Prostate gland (tissue), 2 donors: ENCODE measurements around the gene CBR1. TPM values are rescaled to one million over a fixed set of nuclear protein-coding genes. Genes with fewer than 3 reads are reported as not detected.

Experiments used
- DNase-seq: peaks from one replicate; pipeline ENCODE4 v3.0.0-alpha.2; 2019; ENCODE audit warnings: low spot score
- H3K27ac ChIP-seq, 2 donors: fragments of 200-600 bp; sonication (generic); 2 replicates each; pipeline ENCODE4 v1.5.1; 2017 to 2019
- H3K27me3 ChIP-seq: fragments of 200-600 bp; sonication (generic); replicated peaks from 2 replicates; pipeline ENCODE4 v1.5.1; 2019; ENCODE audit not compliant: insufficient read depth
- H3K36me3 ChIP-seq, 2 donors: fragments of 200-600 bp; sonication (generic); 1 replicate in 1 of 2; 2 replicates in 1 of 2; pipeline versions ENCODE4 v1.5.1 to v1.8.1; 2017 to 2019
- H3K4me1 ChIP-seq: fragments of 200-600 bp; sonication (generic); replicated peaks from 2 replicates; pipeline ENCODE4 v1.5.1; 2019
- H3K4me3 ChIP-seq, 2 donors: fragments of 200-600 bp; sonication (generic); 2 replicates each; pipeline ENCODE4 v1.5.1; 2017 to 2019
- H3K9me3 ChIP-seq: fragments of 200-600 bp; sonication (generic); 2 replicates; pipeline ENCODE4 v1.5.1; 2017
- POLR2A ChIP-seq: fragments of 450-650 bp; IDR thresholded peaks from one replicate; pipeline ENCODE4 v1.6.1; 2016; ENCODE audit warnings: antibody characterized with exemption, mild to moderate bottlenecking
- POLR2AphosphoS5 ChIP-seq: sonication (generic); formaldehyde crosslinking; IDR thresholded peaks from one replicate; pipeline ENCODE4 v1.6.1; 2017; ENCODE audit warnings: antibody characterized with exemption
- WGBS: methylation state at CpG from one replicate; pipeline ENCODE4 v1.1.5; 2018; 5-methylcytosine and 5-hydroxymethylcytosine counted together
- intact Hi-C: fragments of 100-400 bp; cut with DNase I; formaldehyde crosslinking; loops from one replicate; pipeline ENCODE4 v1.14.2; 2022
- total RNA-seq, 2 donors: library from RNA; depleted of rRNA; stranded (reverse); fragments of >200 nt; gene quantifications; one replicate each; pipeline ENCODE4 v1.1.0, GENCODE V29; 2016
- TF ChIP-seq, protein P1 (sequence below), 4 experiments: fragments of 200-600 bp in 2 of 4; fragments of 450-650 bp in 2 of 4; sonication (generic) in 2 of 4; IDR thresholded peaks; 1 replicate in 3 of 4; 2 replicates in 1 of 4; pipeline ENCODE4 v1.5.1; 2016 to 2019; ENCODE audit warnings: antibody characterized with exemption in 4 of 4, mild to moderate bottlenecking in 2 of 4, moderate library complexity in 2 of 4

The CBR1 gene
- total RNA-seq, 2 donors from 2014 or later, result 200 to 571 TPM

DNA sequence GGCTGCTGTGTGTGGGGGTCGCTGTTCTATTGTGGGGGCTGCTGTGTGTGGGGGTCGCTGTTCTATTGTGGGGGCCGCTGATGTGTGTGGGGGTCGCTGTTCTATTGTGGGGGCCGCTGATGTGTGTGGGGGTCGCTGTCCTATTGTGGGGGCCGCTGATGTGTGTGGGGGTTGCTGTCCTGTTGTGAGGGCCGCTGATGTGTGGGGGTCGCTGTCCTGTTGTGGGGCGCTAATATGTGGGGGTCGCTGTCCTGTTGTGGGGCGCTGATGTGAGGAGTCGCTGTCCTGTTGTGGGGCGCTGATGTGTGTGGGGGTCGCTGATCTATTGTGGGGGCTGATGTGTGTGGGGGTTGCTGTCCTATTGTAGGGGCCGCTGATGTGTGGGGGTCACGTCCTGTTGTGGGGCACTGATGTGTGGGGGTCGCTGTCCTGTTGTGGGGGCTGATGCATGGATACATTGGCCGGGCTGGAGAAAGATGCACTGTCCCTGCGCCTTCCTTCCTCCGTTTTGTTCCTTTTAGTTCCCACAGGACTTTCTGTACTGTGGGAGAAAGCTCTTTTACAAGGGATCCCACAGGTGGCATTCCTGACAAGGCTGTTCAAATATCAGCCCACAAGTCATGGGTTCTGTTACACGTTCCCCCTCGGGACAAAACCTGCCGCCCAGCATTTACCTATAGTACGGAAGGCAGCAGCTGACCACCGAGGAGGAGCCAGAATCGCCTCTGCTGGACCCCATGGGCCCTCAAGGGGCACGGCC is 37.0 kb upstream of the CBR1 start:
- intact Hi-C loops, result loop anchor here (5.0 kb wide), 1 partner anchor 1141 kb away; no protein-coding TSS in a partner anchor
- TF ChIP-seq POLR2AphosphoS5, result no peak
- no peak for TF ChIP-seq POLR2A
- TF ChIP-seq, protein P1, sequence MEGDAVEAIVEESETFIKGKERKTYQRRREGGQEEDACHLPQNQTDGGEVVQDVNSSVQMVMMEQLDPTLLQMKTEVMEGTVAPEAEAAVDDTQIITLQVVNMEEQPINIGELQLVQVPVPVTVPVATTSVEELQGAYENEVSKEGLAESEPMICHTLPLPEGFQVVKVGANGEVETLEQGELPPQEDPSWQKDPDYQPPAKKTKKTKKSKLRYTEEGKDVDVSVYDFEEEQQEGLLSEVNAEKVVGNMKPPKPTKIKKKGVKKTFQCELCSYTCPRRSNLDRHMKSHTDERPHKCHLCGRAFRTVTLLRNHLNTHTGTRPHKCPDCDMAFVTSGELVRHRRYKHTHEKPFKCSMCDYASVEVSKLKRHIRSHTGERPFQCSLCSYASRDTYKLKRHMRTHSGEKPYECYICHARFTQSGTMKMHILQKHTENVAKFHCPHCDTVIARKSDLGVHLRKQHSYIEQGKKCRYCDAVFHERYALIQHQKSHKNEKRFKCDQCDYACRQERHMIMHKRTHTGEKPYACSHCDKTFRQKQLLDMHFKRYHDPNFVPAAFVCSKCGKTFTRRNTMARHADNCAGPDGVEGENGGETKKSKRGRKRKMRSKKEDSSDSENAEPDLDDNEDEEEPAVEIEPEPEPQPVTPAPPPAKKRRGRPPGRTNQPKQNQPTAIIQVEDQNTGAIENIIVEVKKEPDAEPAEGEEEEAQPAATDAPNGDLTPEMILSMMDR (IDR thresholded peaks at IDR 0.05), result no peak
- no peak overlapping the region for H3K4me3 ChIP-seq
- peaks cover 6 to 7% of the 10 kb centered on the region in 2 donors for H3K36me3 ChIP-seq
- no peaks in the 10 kb centered on the region for H3K9me3 ChIP-seq
- no peaks in the 10 kb centered on the region for H3K27me3 ChIP-seq
- no peak for DNase-seq
- WGBS, result 78% methylated on average over 27 of the region's 28 CpGs
- no peak overlapping the region for H3K27ac ChIP-seq
- no peaks in the 10 kb centered on the region for H3K4me1 ChIP-seq

GRCh38 chr21:36034211-36034913 is 35.5 kb upstream of the CBR1 start:
- Histone ChIP-seq H3K27ac (no peak overlapping the region), H3K36me3 (peaks cover 6 to 7% of the 10 kb centered on the region in 2 donors), H3K4me3 (no peak overlapping the region), H3K4me1 (no peaks in the 10 kb centered on the region), H3K9me3 (no peaks in the 10 kb centered on the region), H3K27me3 (no peaks in the 10 kb centered on the region)
- 89% methylated on average over 16 of the region's 16 CpGs for WGBS
- DNase-seq, result no peak
- TF ChIP-seq, protein P1 (IDR thresholded peaks at IDR 0.05), result no peak
- TF ChIP-seq POLR2A (no peak), POLR2AphosphoS5 (no peak)
- intact Hi-C loops, result loop anchor here (5.0 kb wide), 1 partner anchor 1142 kb away; no protein-coding TSS in a partner anchor

- Histone ChIP-seq H3K4me1 (no peaks in the 10 kb centered on the region), H3K27ac (no peak overlapping the region), H3K9me3 (no peaks in the 10 kb centered on the region), H3K4me3 (no peak overlapping the region), H3K27me3 (no peaks in the 10 kb centered on the region), H3K36me3 (peaks cover 6 to 7% of the 10 kb centered on the region in 2 donors)
- no peak for DNase-seq
- TF ChIP-seq POLR2A (no peak), POLR2AphosphoS5 (no peak)
- TF ChIP-seq, protein P1 (IDR thresholded peaks at IDR 0.05), result no peak
- 68% methylated on average over 10 of the region's 10 CpGs for WGBS
- intact Hi-C loops, result no loop called here
Measured at GRCh38 chr21:36035381-36035791, 34.4 kb upstream of the CBR1 start.

DNA sequence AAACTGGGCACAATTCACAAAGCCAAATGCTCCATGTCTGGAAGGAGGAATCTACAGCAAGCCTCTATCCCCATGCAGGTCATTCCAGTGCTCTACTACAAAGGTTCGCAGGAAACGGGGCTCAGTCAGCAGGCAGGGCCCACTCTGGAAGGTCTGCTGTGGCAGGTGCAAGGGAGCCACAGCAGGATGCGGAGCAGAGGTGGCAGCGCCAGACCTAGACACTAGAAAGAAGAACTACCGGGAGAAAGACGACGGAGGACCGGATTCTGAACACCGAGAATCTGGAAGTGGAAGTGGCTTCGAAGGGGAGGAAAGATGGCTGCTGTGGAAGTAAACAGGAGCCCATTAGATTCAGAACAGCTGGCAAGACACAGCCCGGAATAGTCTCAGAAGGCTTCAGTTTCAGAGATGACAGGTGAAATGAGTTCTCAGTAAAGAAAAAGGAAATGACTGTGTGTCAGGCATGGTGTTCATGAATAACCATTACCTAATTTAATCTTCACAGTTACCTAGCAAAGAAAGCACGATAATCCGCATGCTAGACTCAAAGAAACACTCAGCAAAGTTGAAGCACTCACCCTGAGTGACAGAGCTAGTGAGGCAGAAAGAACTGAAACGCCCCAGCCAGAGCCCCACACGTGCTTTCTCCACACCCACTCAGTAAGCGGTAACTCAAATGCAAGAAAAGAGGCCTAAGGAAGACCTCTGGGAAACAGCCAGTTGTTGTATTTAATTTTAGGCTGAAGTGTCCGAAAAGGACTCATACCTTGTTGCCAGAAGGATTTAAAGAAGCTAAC is 30.9 kb upstream of the CBR1 start:
- H3K36me3 ChIP-seq, result peaks cover 6 to 7% of the 10 kb centered on the region in 2 donors
- intact Hi-C loops, result no loop called here
- no peaks in the 10 kb centered on the region for H3K4me1 ChIP-seq
- no peaks in the 10 kb centered on the region for H3K27me3 ChIP-seq
- DNase-seq, result no peak
- TF ChIP-seq, protein P1 (IDR thresholded peaks at IDR 0.05), result no peak
- TF ChIP-seq POLR2A, result no peak
- TF ChIP-seq POLR2AphosphoS5, result no peak
- no peaks in the 10 kb centered on the region for H3K9me3 ChIP-seq
- WGBS, result 86% methylated on average over 17 of the region's 17 CpGs
- no peak overlapping the region for H3K4me3 ChIP-seq
- no peak overlapping the region for H3K27ac ChIP-seq
